Adipose tissue (tissue), 3 donors: ENCODE measurements around the gene GDA. TPM values are rescaled to one million over a fixed set of nuclear protein-coding genes. Genes with fewer than 3 reads are reported as not detected.

Source experiments
- H3K27ac ChIP-seq: one replicate; pipeline ENCODE4 v1.5.1; 2013; ENCODE audit warnings: low read depth, low read length
- WGBS, 3 donors: extraction: QIAGEN DNeasy Blood & Tissue Kit; methylation state at CpG; one replicate each; pipeline ENCODE4 v1.1.7; 2013; 5-methylcytosine and 5-hydroxymethylcytosine counted together
- polyA plus RNA-seq, 3 donors: library from polyadenylated mRNA; stranded (reverse); fragments of 200-250 nt; gene quantifications; one replicate each; pipeline ENCODE4 v1.2.3, GENCODE V29; 2013
- donor health status: healthy with polysubstance abuse.
- donor health status: Bipolar disorder and iron deficiency.
- donor health status: healthy.

GDA gene
- polyA plus RNA-seq, 3 donors: 0.04 to 0.81 (median 0.11) TPM

- H3K27ac ChIP-seq: no peak overlapping the region
- WGBS, 3 donors: 86 to 92% (median 89%) methylated on average over 2 of the region's 2 CpGs
Measured at GRCh38 chr9:72145733-72146505, 3.3 kb upstream of the GDA start.

- 67 to 71% (median 69%) methylated on average over 5 of the region's 5 CpGs for WGBS, 3 donors
Measured at GRCh38 chr9:72147676-72148075, 1.6 kb upstream of the GDA start.

GRCh38 chr9:72150127-72150526 is 887 bp downstream of the GDA start:
- WGBS, 3 donors: 57 to 78% (median 65%) methylated on average over 7 of the region's 7 CpGs
- no peak overlapping the region for H3K27ac ChIP-seq

More at GRCh38 chr9:72147676-72148075, 1.6 kb upstream of the GDA start:
- no peak overlapping the region for H3K27ac ChIP-seq

GRCh38 chr9:72150661-72151060 is 1.4 kb downstream of the GDA start:
- no peak overlapping the region for H3K27ac ChIP-seq
- 76 to 78% (median 77%) methylated on average over 6 of the region's 6 CpGs for WGBS, 3 donors

GRCh38 chr9:72151104-72151503 is 1.9 kb downstream of the GDA start:
- H3K27ac ChIP-seq: no peak overlapping the region

GRCh38 chr9:72154468-72155285 is 5.4 kb downstream of the GDA start:
- WGBS, 3 donors: 75 to 81% (median 76%) methylated on average over 9 of the region's 9 CpGs
- no peak overlapping the region for H3K27ac ChIP-seq

GRCh38 chr9:72155301-72155700 is 6.1 kb downstream of the GDA start:
- WGBS, 3 donors: 87 to 100% (median 95%) methylated on average over 2 of the region's 2 CpGs

GRCh38 chr9:72156586-72156985 is 7.3 kb downstream of the GDA start:
- H3K27ac ChIP-seq: no peak overlapping the region

More at GRCh38 chr9:72155301-72155700, 6.1 kb downstream of the GDA start:
- no peak overlapping the region for H3K27ac ChIP-seq

- no peak overlapping the region for H3K27ac ChIP-seq
- WGBS, 3 donors: 80 to 94% (median 85%) methylated on average over 3 of the region's 3 CpGs
Measured at GRCh38 chr9:72158680-72159079, 9.4 kb downstream of the GDA start.

- WGBS, 3 donors: 77 to 85% (median 81%) methylated on average over 6 of the region's 6 CpGs
- H3K27ac ChIP-seq: no peak overlapping the region
Measured at GRCh38 chr9:72160446-72161123, 11.3 kb downstream of the GDA start.

- 61 to 84% (median 78%) methylated on average over 7 of the region's 7 CpGs for WGBS, 3 donors
Measured at GRCh38 chr9:72165326-72165725, 16.1 kb downstream of the GDA start.

GRCh38 chr9:72165821-72166547 is 16.7 kb downstream of the GDA start:
- WGBS, 3 donors: 65 to 77% (median 74%) methylated on average over 4 of the region's 4 CpGs
- H3K27ac ChIP-seq: no peak overlapping the region

More at GRCh38 chr9:72165326-72165725, 16.1 kb downstream of the GDA start:
- H3K27ac ChIP-seq: no peak overlapping the region

GRCh38 chr9:72168075-72168474 is 18.8 kb downstream of the GDA start:
- no peak overlapping the region for H3K27ac ChIP-seq
- WGBS, 3 donors: 82 to 94% (median 85%) methylated on average over 5 of the region's 5 CpGs

- H3K27ac ChIP-seq: no peak overlapping the region
Measured at GRCh38 chr9:72169178-72169577, 19.9 kb downstream of the GDA start.

- WGBS, 3 donors: 62 to 96% (median 86%) methylated on average over 4 of the region's 4 CpGs
- no peak overlapping the region for H3K27ac ChIP-seq
Measured at GRCh38 chr9:72173080-72173479, 23.8 kb downstream of the GDA start.

- WGBS, 3 donors: 63 to 71% (median 69%) methylated on average over 2 of the region's 2 CpGs
Measured at GRCh38 chr9:72185561-72185960, 36.3 kb downstream of the GDA start.

GRCh38 chr9:72187121-72187695 is 38.0 kb downstream of the GDA start:
- no peak overlapping the region for H3K27ac ChIP-seq
- 32 to 51% (median 49%) methylated on average over 3 of the region's 3 CpGs for WGBS, 3 donors

More at GRCh38 chr9:72185561-72185960, 36.3 kb downstream of the GDA start:
- H3K27ac ChIP-seq: no peak overlapping the region

GRCh38 chr9:72188232-72188631 is 39.0 kb downstream of the GDA start:
- WGBS, 3 donors: 58 to 72% (median 65%) methylated on average over 1 of the region's 1 CpG

More at GRCh38 chr9:72188232-72188631, 39.0 kb downstream of the GDA start:
- no peak overlapping the region for H3K27ac ChIP-seq
